Thymus (tissue), 14 donors: ENCODE data around the gene GPT2. TPM values are rescaled to one million over a fixed set of nuclear protein-coding genes. Genes with fewer than 3 reads are reported as not detected.

Source experiments
- DNase-seq, 9 donors: peaks; one replicate each; pipeline ENCODE4 v3.0.0-alpha.2; 2013; ENCODE audit warnings: low spot score in 9 of 9, low read depth in 6 of 9, missing footprints in 1 of 9
- H3K27ac ChIP-seq, 2 donors: one replicate each; pipeline ENCODE4 v1.5.1; 2013; ENCODE audit warnings: control low read depth in 1 of 2, low read depth in 1 of 2, low read length in 1 of 2, mild to moderate bottlenecking in 1 of 2, moderate library complexity in 1 of 2
- H3K27me3 ChIP-seq, 2 donors: one replicate each; pipeline ENCODE4 v1.5.1; 2013; ENCODE audit warnings: low read length in 1 of 2; ENCODE audit not compliant: control insufficient read depth in 2 of 2, insufficient read depth in 1 of 2
- H3K36me3 ChIP-seq, 2 donors: one replicate each; pipeline ENCODE4 v1.5.1; 2013; ENCODE audit warnings: low read length in 1 of 2, mild to moderate bottlenecking in 1 of 2, moderate library complexity in 1 of 2; ENCODE audit not compliant: control insufficient read depth in 2 of 2, insufficient read depth in 2 of 2
- H3K4me1 ChIP-seq, 2 donors: one replicate each; pipeline ENCODE4 v1.5.1; 2013; ENCODE audit warnings: low read length in 2 of 2; ENCODE audit not compliant: control insufficient read depth in 2 of 2, insufficient read depth in 2 of 2
- H3K4me3 ChIP-seq, 2 donors: one replicate each; pipeline ENCODE4 v1.5.1; 2013; ENCODE audit warnings: low read length in 2 of 2, control low read depth in 1 of 2, mild to moderate bottlenecking in 1 of 2
- H3K9me3 ChIP-seq, 2 donors: one replicate each; pipeline ENCODE4 v1.5.1; 2013; ENCODE audit warnings: low read length in 1 of 2, mild to moderate bottlenecking in 1 of 2; ENCODE audit not compliant: control insufficient read depth in 2 of 2, insufficient read depth in 1 of 2
- WGBS: extraction: QIAGEN DNeasy Blood & Tissue Kit; methylation state at CpG from one replicate; pipeline ENCODE4 v1.1.7; 2013; 5-methylcytosine and 5-hydroxymethylcytosine counted together
- long read RNA-seq, 10 donors: transcript quantifications; one replicate each; lab custom pipeline, GENCODE V29; 2026
- polyA plus RNA-seq: library from polyadenylated mRNA; stranded (reverse); fragments of 200-250 nt; gene quantifications from one replicate; pipeline ENCODE4 v1.2.3, GENCODE V29; 2013
- total RNA-seq: library from RNA; stranded (reverse); fragments of 120-200 nt; gene quantifications from one replicate; pipeline ENCODE4 v1.2.4, GENCODE V29; 2013
- donor health status: healthy.

The GPT2 gene, protein sequence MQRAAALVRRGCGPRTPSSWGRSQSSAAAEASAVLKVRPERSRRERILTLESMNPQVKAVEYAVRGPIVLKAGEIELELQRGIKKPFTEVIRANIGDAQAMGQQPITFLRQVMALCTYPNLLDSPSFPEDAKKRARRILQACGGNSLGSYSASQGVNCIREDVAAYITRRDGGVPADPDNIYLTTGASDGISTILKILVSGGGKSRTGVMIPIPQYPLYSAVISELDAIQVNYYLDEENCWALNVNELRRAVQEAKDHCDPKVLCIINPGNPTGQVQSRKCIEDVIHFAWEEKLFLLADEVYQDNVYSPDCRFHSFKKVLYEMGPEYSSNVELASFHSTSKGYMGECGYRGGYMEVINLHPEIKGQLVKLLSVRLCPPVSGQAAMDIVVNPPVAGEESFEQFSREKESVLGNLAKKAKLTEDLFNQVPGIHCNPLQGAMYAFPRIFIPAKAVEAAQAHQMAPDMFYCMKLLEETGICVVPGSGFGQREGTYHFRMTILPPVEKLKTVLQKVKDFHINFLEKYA
- total RNA-seq (4.3 TPM), polyA plus RNA-seq (20.4 TPM)
- long read RNA-seq, donor 1, result 0 reads
- long read RNA-seq, donor 2, result 0 reads
- long read RNA-seq, donor 3, partial matches to known transcripts, result 0 of 3 reads
- long read RNA-seq, donor 3, other reads (novel, unspliced or antisense), result 0 of 3 reads
- long read RNA-seq, donor 4, partial matches to known transcripts, result 0 of 2 reads
- long read RNA-seq, donor 4, other reads (novel, unspliced or antisense), result 0 of 2 reads
- long read RNA-seq, donor 5, partial matches to known transcripts, result 0 of 2 reads
- long read RNA-seq, donor 5, other reads (novel, unspliced or antisense), result 0 of 2 reads
- long read RNA-seq, donor 6, partial matches to known transcripts, result 0 of 3 reads
- long read RNA-seq, donor 6, other reads (novel, unspliced or antisense), result 0 of 3 reads
- long read RNA-seq, donor 7, partial matches to known transcripts, result 0 of 3 reads
- long read RNA-seq, donor 7, other reads (novel, unspliced or antisense), result 0 of 3 reads
- long read RNA-seq, donor 8, result 0 reads
- long read RNA-seq, donor 9, result 0 reads
- long read RNA-seq, donor 10, partial matches to known transcripts, result 0 of 2 reads
- long read RNA-seq, donor 10, other reads (novel, unspliced or antisense), result 0 of 2 reads

DNA sequence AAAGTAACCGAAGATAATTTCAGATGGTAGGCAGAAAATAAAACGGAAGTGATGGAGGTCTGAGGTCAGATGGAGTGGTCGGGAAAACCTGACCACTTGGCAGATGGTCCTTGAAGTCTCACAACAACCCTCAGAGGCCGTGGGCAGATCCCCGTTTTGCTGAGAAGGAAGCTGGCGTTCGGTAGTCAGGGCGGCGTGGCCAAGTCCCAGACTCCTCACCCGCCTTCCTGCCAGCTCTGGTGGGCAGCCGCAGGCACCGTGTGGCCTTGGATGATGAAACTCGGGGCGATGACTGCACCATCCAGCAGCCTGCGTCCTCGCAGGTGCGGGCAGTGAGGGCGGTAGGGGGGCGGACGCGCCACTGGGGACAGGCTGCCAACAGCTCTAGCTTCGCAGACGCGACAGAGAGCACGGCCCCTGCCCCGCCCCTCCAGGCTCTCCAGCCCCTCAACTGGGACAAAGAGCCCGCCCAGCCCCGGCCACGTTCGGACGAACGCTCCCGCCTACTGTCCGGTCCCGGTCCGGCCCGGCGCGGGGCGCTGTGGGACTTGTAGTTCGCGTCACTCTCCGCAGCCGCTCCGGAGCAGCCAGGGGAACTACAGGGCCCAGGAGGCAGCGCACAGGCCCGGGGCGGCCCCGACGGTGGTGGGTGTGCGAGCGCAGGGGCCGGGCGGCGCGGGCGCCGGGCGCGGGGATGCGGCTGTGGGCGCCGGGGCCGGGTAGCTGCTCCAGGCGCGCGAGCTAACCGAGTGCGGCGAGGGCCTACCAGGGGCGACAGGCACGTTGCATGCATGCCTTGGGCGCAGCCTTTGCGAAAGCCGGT lies at the start of gene GPT2:
Gene GPT2 (plus strand): TSS at position 673 of the 823 bp plus-strand sequence. CDS start 354 bp downstream, outside the sequence.
- H3K36me3 ChIP-seq, result no peaks in the 10 kb centered on the region
- H3K27me3 ChIP-seq, result peaks cover 28 to 50% of the 10 kb centered on the region in 2 donors
- DNase-seq, result peak in 6 of 9 donors; percentile 13 to 54 (median 27)
- H3K4me3 ChIP-seq, result peak within 1 kb of the TSS; percentile 40 to 53
- no peak within 1 kb of the TSS for H3K27ac ChIP-seq
- under 1% methylated on average over 75 of the region's 75 CpGs for WGBS
- no peaks in the 10 kb centered on the region for H3K9me3 ChIP-seq
- peaks cover 0 to 8% of the 10 kb centered on the region in 2 donors for H3K4me1 ChIP-seq

DNA sequence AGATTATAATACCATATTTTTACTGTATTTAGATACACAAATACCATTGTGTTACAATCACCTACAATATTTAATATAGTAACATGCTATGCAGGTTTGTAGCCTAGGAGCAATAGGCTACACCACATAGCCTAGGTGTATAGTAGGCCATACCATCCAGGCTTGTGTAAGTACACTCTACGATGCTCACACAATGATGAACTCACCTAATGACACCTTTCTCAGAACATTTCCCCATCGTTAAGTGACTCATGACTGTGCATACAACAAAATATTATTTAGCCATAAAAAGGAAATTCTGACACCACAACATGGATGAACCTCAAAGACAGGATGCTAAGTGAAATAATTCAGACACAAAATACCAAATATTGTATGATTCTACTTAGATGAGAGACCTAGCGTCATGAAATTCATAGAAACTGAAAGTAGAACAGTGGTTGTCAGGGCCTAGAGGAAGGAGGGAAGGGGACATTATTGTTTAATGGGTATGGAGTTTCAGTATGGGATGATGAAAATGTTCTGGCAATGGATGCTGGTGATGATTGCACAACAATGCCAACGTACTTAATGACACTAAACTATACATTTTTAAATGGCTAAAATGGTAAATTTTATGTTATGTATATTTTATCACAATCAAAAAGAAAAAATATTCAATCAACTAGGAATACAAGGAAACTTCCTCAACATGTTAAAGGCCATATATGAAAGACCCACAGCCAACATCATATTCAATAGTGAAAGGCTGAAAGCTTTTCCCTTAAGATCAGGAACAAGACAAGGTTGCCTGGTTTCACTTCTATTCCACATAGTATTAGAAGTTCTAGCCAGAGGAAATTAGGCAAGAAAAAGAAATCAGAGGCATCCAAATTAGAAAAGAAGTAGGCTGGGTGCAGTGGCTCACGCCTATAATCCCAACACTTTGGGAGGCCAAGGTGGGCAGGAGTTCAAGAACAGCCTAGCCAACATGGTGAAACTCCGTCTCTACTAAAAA lies 47.3 kb upstream of the GPT2 start:
- H3K4me3 ChIP-seq, result no peak overlapping the region
- no peak for DNase-seq
- H3K27me3 ChIP-seq, result peaks cover 2% of the 10 kb centered on the region in 2 donors
- WGBS, result 96% methylated on average over 6 of the region's 6 CpGs
- H3K27ac ChIP-seq, result no peak overlapping the region
- H3K36me3 ChIP-seq, result no peaks in the 10 kb centered on the region
- no peaks in the 10 kb centered on the region for H3K4me1 ChIP-seq
- H3K9me3 ChIP-seq, result no peaks in the 10 kb centered on the region

DNA sequence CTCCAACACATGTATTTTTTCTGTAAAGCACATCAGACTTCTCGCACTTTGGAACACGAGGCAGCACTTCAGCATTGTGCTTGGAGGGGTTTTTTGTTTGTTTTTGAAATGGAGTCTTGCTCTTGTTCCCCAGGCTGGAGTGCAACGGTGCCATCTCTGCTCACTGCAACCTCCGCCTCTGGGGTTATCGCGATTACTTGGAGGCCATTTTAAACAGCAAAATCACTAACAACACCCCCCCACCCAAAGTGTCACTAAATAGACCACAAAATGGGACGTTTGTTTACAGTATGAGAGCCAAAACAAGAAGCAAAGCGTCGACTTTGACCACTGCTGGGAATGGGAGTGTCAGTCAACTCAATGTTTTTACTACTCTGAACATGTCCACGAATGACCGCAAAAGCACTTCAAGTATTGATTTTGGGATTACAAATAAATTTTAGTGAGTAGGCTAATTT lies 44.1 kb upstream of the GPT2 start:
- H3K27ac ChIP-seq, result no peak overlapping the region
- H3K27me3 ChIP-seq, result peaks cover 7 to 18% of the 10 kb centered on the region in 2 donors
- no peak overlapping the region for H3K4me3 ChIP-seq
- H3K36me3 ChIP-seq, result no peaks in the 10 kb centered on the region
- WGBS, result 90% methylated on average over 11 of the region's 11 CpGs
- no peaks in the 10 kb centered on the region for H3K4me1 ChIP-seq
- no peak for DNase-seq
- peaks cover 0 to 4% of the 10 kb centered on the region in 2 donors for H3K9me3 ChIP-seq

DNA sequence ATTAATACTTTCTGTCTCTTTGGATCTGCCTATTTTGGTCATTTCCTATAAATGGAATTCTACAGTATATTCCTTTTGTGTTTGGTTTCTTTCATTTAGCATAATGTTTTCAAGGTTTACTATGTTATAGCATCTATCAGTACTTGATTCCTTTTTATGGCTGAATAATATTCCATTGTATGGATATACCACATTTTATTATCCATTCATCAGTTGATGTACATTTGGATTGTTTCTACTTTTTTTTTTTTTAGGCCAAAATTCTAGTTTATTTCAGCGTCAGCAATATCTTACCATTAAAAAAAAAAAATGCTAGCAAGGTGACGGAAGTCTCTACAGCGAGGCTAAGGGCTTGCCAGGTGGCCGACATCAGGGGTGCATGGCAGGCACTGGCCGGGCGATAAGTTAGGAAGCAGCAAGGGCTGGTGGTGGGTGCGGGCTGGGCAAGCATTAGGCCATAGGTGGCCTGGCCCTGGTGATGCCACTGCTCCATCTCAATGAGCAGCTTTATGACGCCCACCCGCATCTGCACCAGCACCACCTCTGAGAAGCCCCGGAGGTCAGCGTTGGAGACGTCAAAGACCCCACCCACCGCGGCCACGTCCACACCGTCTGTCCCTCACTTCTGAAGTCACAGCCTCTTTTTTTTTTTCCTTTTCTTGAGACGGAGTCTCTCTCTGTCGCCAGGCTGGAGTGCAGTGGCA lies 41.8 kb upstream of the GPT2 start:
- DNase-seq, result no peak
- 98% methylated on average over 18 of the region's 18 CpGs for WGBS
- Histone ChIP-seq H3K27me3 (peaks cover 7 to 24% of the 10 kb centered on the region in 2 donors), H3K4me3 (no peak overlapping the region), H3K27ac (no peak overlapping the region), H3K4me1 (no peaks in the 10 kb centered on the region), H3K36me3 (no peaks in the 10 kb centered on the region), H3K9me3 (peaks cover 0 to 4% of the 10 kb centered on the region in 2 donors)

DNA sequence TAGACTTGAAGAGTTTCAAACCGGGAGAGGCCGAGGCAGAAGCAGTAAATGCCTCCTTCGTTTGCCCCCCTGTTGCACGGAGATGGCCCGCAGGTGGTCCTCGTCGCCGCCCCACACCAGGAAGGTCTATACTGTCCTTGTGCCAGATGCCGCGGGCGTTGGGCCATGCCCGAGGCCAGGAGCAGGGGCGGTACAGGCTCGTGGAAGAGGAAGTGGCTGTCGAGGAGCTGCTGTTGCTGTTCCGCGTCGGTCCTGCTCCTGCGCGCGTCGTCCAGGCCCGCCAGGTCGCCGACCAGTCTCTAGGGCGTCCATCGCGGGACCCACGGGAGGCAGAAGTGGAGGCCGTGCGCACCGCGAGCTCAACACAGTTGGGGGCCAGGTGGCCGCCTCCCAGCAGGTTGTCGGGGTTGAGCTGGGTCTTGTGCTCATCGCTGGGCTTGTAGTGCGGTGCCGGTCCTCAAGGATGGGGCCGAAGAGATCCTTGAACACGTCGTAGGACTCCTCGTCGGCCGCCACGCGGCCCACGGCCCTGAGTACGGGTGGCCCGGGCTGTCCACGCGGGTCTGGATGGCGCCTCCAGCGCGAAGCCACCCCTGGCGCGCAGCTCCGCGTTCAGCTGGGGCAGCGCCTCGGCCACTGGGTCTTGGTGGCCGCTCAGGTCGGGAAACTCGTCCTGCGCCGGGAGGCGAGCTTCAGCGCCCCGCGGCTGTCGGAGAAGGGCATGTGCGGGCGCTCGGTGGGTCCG lies 40.1 kb upstream of the GPT2 start:
- H3K27me3 ChIP-seq, result peaks cover 7 to 24% of the 10 kb centered on the region in 2 donors
- no peaks in the 10 kb centered on the region for H3K4me1 ChIP-seq
- WGBS, result 46% methylated on average over 74 of the region's 74 CpGs
- H3K4me3 ChIP-seq, result no peak overlapping the region
- H3K36me3 ChIP-seq, result no peaks in the 10 kb centered on the region
- no peak for DNase-seq
- no peak overlapping the region for H3K27ac ChIP-seq
- H3K9me3 ChIP-seq, result peaks cover 0 to 4% of the 10 kb centered on the region in 2 donors

DNA sequence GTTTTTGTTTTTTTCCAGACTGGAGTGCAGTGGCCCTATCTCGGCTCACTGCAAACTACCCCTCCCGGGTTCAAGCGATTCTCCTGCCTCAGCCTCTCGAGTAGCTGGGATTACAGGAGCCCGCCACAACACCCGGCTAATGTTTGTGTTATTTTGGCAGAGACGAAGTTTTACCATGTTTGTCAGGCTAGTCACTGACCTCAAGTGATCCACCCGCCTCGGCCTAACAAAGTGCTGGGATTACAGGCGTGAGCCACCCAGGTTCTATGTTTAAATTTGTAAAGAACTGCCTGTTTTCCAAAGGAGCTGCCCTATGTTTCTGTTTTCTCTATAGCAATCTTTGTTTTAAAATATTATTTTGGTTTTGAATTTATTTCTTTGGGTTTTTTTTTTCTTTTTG lies 39.4 kb upstream of the GPT2 start:
- H3K36me3 ChIP-seq, result no peaks in the 10 kb centered on the region
- H3K27me3 ChIP-seq, result peaks cover 7 to 24% of the 10 kb centered on the region in 2 donors
- H3K27ac ChIP-seq, result no peak overlapping the region
- peaks cover 0 to 4% of the 10 kb centered on the region in 2 donors for H3K9me3 ChIP-seq
- no peak for DNase-seq
- no peaks in the 10 kb centered on the region for H3K4me1 ChIP-seq
- no peak overlapping the region for H3K4me3 ChIP-seq
- WGBS, result 94% methylated on average over 10 of the region's 10 CpGs

DNA sequence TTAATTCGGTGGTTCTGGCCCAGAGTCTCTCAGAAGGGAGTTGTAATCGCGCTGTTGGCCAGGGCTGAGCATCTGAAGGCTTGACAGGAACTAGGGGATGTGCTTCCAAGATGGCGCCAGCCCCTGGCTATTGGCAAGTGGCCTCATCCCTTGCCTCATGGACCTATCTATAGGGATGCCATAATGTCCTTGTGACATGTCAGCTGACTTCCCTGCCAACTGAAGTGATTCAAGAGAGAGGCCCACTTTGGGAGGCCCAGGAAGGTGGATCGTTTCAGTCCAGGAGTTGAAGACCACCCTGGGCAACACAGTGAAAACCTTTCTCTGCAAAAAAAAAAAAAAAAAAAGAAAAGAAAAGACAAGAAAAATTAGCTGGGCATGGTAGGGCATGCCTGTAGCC lies 38.2 kb upstream of the GPT2 start:
- Histone ChIP-seq H3K4me1 (no peaks in the 10 kb centered on the region), H3K27me3 (peaks cover 7 to 24% of the 10 kb centered on the region in 2 donors), H3K36me3 (no peaks in the 10 kb centered on the region), H3K27ac (no peak overlapping the region), H3K9me3 (peaks cover 0 to 4% of the 10 kb centered on the region in 2 donors), H3K4me3 (no peak overlapping the region)
- DNase-seq, result no peak
- 97% methylated on average over 5 of the region's 5 CpGs for WGBS
